ENCODE data around the gene SWAP70.
"Not testable (repeated sequence)": the region's sequence is repeated elsewhere in the genome, so short reads cannot be mapped to it uniquely, and the experiment has no call there.

SWAP70 gene

GRCh38 chr11:9693801-9694553 is 30.1 kb downstream of the SWAP70 start:
- no peak for DNase-seq

GRCh38 chr11:9695228-9695627 is 31.4 kb downstream of the SWAP70 start:
- not testable (repeated sequence) for DNase-seq

DNA sequence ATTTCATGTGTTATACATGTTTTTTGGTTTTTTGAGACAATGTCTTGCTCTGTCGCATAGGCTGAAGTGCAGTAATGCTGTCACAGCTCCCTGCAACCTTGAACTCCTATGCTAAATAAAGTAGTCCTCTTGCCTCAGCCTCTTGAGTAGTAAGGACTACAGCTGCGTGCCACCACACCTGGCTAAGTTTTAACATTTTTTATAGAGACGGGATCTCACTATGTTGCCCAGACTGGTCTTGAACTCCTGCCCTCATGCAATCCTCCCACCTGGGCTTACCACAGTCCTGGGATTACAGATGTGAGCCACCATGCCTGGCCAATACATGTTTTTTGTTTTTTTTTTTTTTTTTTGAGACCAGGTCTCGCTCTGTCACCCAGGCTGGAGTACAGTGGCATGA is 33.9 kb downstream of the SWAP70 start:
- no peak for DNase-seq

- DNase-seq = no peak
Measured at GRCh38 chr11:9700105-9700801, 36.4 kb downstream of the SWAP70 start.

DNA sequence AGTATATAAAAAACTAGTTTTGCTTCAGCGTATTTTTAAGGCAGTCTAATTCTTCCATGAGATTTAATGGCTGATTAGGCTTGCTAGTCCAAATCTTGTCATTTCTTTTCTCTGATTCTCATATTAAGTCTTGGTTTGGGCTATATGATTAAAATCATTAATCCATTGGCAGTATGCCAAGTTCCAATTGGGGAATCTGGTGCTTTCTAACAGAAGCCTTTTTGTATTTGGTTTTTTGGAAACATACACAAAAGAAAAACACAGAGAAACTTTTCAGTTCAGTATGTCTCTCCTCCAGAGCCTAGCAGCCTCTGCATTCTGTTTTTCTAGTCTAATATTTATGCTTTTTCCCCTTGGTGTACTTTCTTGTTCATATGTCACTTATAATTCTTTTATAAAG is 37.9 kb downstream of the SWAP70 start:
- no peak for DNase-seq

DNA sequence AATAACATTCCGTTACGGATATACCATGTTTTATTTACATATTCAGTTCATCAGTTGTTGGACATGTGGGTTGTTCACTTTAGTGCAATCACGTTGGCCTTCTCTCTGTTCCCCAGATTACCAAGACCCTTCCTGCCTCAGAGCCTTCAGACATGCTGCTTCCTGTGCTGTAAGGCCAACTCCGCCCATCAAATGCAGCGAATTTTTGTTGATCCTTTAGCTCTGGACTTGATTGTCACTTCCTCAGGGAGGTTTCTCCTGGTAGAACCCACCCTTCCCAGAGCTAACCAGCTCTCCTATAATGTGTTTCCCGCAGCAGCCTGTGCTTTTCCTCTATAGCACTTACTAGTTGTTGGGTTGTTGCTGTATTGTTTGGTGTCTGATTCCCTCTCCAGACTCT is 39.4 kb downstream of the SWAP70 start:
- DNase-seq = no peak

DNA sequence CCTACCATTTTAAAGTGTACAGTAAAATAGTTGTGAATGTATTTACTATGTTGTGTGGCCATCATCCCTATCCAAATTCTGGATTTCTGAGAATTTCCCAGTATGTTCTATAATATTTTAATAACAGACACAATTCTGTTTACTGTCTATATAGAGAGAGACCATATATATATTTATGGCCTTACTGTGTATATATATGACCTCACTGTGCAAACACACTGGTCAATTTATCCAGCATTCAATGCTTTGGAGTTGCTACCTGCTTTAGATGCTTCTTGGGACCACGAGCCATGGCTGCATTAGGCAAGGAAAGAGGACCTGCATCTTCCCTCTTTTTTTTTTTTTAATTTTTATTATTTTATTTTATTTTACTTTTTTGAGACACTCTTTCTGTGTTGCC is 40.2 kb downstream of the SWAP70 start:
- no peak for DNase-seq

DNA sequence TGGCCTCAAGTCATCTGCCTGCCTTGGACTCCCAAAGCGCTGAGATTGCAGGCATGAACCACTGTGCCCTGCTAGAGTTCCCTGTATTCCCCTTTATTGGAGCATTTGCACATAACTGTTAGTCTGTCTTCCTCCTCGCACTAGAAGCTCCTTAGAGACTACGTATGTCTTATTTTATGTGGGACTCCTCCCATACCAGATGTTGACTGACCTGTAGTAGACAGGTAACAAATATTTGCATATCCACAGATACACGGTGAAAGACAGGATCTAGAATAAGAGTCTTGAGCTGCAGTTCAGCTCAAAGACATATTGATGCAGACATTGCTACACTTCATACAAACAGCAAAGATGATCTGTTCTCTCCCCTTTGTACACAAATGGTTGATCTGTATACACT is 40.7 kb downstream of the SWAP70 start:
- no peak for DNase-seq

DNA sequence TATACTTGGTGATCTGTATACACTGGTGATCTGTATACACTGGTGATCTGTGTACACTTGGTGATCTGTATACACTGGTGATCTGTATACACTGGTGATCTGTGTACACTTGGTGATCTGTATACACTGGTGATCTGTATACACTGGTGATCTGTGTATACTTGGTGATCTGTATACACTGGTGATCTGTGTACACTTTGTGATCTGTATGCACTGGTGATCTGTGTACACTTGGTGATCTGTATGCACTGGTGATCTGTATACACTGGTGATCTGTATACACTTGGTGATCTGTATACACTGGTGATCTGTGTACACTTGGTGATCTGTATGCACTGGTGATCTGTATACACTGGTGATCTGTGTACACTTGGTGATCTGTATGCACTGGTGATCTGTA is 41.5 kb downstream of the SWAP70 start:
- DNase-seq = not testable (repeated sequence)

GRCh38 chr11:9708544-9708943 is 44.7 kb downstream of the SWAP70 start:
- DNase-seq = no peak

GRCh38 chr11:9710223-9710622 is 46.3 kb downstream of the SWAP70 start:
- DNase-seq = no peak

DNA sequence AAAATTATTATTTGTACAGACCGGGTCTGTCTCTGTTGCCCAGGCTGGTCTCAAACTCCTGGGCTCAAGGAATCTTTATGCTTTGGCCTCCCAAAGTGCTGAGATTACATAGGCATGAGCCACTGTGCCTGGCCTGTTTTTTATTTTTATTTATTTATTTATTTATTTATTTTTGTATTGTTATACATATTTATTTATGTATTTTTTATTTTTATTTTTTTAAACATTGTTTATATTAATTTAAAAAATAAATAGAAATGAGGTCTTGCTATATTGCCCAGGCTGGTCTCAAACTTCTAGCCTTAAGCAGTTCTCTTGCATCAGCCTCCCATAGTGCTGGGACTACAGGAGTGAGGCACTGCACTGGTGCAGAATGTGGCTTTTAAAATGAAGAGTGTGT is 47.0 kb downstream of the SWAP70 start:
- no peak for DNase-seq

DNA sequence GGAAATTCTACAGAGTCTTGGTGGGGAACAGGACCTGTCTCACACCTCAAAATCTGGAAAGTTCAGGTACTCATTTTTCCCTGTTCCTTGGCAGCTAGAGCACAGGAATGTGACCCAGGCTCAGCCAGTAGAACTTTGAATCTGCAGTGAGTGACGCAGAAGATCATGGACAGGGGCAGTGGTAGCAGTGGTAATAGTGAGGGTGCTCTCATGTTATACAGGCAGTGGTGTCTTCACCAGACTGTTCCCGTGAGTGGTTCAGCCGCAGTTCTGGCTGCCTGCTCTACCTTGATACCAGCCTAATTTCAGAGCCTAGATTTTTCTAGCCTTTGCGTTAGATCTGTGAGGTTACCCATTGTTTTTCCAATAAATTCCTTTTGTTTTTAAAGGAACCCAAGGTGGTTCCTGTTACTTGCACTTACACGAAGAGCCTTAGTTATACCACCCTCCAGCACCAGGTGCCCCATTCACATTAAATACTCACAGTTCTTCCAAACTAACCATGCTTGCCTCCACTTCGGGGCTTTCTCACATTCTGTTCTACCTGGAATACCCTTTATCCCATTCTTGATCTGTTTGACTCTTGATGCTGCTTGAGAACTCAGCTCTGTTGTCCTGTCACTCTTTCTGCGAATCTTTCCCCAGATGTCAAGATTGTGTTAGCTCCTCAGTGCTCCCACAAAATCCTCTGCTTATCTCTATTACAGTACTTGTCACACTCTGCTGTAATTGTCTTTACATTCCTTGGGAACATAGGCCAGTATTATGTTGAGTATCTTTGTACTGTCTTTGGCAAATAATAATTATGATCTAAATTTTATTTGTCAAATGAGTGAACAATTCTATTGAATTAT is 47.8 kb downstream of the SWAP70 start:
- no peak for DNase-seq

DNA sequence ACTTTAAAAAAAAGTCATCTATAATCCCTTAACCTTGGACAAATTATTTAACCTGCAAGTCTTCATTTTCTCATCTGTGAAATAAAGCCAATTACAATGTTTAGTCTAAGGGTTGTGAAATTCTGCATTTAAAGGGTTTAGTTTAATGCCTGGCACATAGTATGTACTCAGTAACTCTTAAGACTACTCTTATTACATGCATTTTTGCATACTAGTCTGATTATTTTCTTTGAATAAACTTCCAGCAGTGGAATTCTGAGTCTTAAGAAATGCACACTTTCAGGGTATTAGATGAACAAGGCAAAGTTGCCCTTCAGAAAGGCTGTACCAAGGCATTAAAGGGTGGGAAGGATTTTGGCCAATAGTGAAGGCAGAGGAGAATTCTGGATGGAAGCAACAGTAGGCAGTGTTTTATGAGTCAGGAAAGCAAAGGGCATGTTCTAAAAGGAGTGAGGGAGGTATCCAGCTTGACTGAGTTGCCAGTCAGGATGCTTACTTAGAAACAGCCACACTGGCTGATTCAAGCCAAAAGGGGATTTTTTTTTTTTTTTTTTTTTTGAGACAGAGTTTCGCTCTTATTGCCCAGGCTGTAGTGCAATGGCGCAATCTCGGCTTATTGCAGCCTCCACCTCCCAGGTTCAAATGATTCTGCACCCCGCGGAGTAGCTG is 50.5 kb downstream of the SWAP70 start:
- no peak for DNase-seq

- DNase-seq = no peak
Measured at GRCh38 chr11:9716275-9717039, 52.6 kb downstream of the SWAP70 start.

- DNase-seq = no peak
Measured at GRCh38 chr11:9717040-9717357, 53.1 kb downstream of the SWAP70 start.

DNA sequence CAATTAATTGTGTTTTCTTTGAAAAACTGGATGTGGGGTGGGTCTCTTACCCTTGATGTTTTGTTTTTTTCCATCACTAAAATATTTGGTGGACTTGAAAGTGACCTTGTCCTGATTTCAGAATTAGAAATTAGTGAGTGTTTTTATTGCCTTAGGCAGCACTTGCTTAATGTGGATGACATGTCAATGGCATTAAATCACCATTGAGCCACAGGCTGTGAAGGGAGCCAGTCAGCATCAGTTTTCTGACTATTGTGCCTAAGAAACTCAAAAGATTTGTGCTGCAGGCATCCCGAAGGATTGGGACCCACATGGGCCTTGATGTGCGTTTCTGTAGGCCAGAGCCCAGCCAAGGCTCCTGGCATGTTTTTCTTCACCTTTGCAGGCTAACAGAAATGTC is 53.8 kb downstream of the SWAP70 start:
- no peak for DNase-seq

GRCh38 chr11:9718147-9718546 is 54.3 kb downstream of the SWAP70 start:
- DNase-seq = no peak

DNA sequence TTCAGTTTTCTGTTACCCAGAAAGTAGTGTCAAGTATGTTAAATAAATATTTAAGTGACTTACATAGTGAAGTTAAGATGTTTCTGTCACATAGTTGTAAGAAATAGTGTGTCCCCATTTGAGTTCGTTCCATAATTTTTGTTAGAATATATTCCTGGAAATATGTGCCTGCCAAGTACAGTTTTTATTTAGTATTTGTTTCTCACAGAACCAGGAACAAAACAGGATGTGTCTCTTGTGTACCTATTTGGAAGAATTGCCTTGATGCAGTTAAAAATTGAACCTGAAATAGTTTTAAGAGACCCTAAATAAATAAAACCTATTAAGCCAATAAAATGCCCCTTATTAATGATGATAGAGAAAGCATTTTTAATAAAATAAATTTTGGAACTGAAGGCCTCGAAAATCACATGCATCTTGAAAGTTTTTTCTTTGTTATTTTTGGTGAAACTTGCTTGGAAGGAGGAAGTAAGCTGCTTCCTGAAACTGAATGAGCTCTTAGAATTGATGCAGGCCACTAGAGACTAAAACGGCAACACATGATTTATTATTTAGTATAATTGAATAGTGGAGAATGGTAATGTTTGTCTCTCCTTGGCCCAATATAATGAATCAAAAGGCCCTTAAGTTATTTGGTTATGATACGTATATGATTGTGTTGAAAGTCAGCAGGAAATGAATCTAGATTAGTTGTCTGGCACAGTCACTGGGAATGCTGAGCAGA is 55.9 kb downstream of the SWAP70 start:
- DNase-seq = no peak

- DNase-seq = no peak
Measured at GRCh38 chr11:9720290-9720630, 56.4 kb downstream of the SWAP70 start.

DNA sequence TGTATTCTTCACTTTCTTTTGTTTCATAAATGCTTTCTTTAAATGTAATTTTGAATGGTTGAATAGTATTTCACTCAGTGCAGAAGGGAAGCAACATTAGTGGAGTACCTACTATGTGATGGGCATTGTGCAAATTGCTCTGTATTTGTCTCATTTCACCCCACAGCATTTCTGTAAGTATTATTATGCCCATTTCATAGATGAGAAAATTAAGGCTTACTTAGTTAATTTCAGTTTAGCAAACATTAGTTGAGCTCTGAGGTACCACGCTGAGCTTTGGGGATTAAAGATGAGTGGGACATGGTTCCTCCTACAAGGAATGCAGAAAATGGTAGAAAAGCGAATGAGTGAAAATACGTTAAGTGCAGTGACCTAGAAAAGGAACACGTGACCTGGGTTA is 58.1 kb downstream of the SWAP70 start:
- DNase-seq = no peak

GRCh38 chr11:9722893-9723292 is 59.0 kb downstream of the SWAP70 start:
- DNase-seq = no peak
